ENCODE results near the gene ZIC3.
"Not testable (repeated sequence)": the region's sequence is repeated elsewhere in the genome, so short reads cannot be mapped to it uniquely, and the experiment has no call there.

ZIC3 gene

DNA sequence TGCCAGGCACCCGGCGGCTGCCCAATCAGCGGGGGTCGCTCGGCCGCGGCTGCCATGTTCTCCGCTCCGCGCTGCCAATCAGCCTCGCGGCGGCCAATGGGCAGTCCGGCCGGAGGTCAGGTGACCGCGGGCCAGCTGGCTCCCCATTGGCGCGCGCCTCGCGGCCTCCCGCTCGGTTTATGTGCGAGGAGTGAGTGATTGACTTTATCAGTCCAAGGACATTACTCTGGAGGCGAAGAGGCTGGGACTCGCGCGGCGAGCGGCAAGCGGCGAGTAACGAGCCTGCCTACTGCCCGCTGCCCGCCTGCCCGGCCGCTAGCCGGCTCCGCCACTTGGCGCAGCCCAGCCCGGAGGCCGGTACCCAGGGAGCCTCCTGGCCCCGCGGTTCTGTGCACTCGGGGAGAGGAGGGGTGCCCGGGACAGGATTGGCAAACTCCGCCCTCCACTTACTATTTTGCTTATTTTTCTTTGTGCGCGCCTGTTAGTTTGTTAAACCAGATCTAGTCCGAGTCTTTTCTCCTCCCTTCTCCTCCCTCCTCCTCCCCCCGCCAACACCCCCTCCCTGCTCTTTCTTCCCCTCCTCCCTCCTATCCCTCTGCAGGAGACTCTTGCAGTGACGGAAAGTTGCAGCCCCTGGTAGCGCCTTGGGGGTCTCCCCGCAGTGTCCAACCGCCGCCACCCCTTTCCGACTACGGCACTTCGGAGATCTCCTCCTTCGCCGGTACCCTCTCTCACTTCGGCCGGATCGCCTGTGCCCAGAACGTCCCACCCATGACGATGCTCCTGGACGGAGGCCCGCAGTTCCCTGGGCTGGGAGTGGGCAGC lies at the start of gene ZIC3:
TSS of gene ZIC3 (plus strand) at position 207 of the 825 bp plus-strand sequence. CDS start at position 772, 565 bp downstream.
- intact Hi-C loops (cut with DNase I) = no loop called here
- DNase-seq = peak; percentile 40 to 88 (median 74)

- intact Hi-C loops (cut with DNase I) = no loop called here
- DNase-seq = no peak
Observed at GRCh38 chrX:137519459-137519858, 46.5 kb upstream of the ZIC3 start.

DNA sequence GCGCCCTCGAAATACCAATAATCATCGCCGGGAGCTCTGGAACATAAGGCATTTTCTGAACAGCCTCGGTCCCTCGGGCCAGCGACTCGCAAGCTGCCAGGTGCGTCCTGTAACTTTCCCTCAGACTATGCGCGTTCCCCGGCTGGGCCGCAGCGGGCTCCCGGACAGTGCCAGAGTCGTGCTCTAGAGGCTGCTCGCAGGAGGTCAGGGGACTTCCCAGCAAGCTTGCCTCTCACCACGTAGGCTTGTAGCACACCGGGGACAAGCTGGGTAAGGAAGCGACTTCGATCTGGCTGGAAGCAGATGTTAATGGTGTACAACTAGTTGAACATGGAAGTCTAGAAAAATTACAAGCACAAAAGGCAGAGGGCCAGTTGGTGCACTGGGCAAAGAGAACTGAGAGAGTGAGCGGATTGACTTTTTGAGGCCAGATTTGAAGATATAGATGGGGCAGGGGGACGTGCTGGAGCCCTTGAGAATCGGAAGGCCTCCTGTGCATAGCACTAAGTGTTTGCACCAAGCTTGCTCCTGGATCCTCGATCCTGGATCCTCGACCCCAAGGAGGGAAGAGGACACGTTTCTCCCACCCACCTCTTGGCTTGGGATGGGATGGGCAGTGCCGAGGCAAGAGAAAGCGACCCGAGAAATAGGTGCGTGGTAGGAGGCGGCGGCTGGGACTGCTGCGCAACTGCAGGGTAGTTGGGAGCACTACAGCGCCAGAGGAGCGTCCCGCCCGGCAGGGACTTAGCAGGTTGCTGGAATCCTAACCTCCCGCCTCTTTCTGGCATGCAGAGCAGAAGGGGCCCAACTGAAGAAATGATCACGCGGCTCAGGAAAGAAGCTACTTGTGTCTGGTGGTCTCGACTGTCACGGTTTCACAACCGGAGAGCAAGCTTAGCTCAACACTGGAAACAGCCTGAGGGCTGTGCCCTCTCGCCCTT lies 19.9 kb upstream of the ZIC3 start:
- no peak for DNase-seq
- intact Hi-C loops (cut with DNase I) = no loop called here

DNA sequence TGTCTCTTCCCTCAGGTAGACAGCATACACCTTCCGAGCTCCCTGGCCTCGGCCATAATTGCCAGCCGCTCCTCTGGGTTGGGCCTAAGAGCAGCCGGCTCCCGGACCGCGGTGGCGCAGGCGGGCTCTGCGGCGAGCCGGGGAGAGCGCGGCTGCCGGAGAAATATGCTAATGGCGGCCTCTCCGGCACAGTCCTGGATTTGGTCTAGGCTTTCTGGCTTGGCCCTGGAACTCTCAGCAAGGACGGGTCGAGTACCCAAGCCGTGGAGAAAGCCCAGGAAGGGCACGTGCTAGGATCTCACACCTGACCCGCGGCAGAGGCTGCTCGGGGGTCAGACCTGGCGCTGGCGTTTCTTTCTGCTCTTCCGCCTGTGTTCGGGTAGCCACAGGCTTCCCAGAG lies 18.6 kb upstream of the ZIC3 start:
- DNase-seq = no peak
- intact Hi-C loops (cut with DNase I) = no loop called here

- intact Hi-C loops (cut with DNase I) = no loop called here
- DNase-seq = no peak
Observed at GRCh38 chrX:137548261-137548660, 17.7 kb upstream of the ZIC3 start.

- DNase-seq = no peak
- intact Hi-C loops (cut with DNase I) = no loop called here
Observed at GRCh38 chrX:137549073-137549472, 16.9 kb upstream of the ZIC3 start.

- no peak for DNase-seq
- intact Hi-C loops (cut with DNase I) = no loop called here
Observed at GRCh38 chrX:137549851-137550664, 15.9 kb upstream of the ZIC3 start.

DNA sequence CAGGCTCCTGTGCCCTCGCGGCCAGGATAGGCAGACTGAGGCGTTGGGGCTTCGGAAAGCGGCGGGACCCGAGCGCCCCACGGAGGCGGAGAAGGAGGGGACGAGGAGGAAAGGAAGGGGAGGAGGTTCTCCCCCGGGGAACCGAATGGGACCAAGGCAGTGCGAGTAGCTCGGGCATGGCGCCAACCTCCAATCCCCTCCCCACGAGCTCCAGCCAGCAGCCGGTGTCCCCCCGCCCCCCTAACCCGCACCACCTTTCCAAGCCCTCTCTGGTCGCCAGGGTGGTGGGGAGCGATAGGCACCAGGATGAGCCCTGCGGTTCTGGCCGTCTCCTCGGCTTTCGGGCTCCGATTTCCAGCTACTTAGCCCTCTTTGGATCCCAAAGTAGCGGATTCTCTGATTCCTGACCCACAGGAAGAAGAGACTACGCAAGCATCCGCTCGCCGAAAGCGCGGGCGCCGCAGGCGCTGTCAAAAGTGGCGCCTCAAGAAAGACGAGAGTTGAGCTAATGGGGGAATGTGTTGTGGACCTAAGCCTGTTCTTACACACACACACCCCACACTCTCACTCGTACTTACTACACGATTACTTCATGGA lies 15.2 kb upstream of the ZIC3 start:
- no peak for DNase-seq
- intact Hi-C loops (cut with DNase I) = no loop called here

GRCh38 chrX:137552098-137552497 lies 13.8 kb upstream of the ZIC3 start:
- intact Hi-C loops (cut with DNase I); DNase-seq: not testable (repeated sequence)

DNA sequence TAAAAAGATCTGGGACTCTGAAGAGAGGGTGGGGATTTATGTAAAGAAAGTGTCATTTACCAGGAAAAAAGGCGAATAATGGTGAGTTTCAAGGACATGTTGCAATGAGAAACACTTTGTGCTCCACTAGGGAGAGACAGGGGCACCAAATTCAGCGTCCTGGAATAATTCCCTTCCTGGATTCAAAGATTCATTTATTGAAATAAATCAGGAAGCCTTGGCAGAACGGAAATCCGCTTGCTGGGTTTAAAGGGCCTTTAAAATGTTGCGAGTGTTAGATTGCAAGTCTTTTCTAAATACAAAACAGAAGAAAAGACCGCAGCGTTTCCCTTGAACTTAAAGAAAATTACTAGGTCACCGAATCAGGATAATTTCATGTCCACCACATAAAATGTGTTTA lies 3.8 kb upstream of the ZIC3 start:
- no peak for DNase-seq
- intact Hi-C loops (cut with DNase I) = no loop called here

DNA sequence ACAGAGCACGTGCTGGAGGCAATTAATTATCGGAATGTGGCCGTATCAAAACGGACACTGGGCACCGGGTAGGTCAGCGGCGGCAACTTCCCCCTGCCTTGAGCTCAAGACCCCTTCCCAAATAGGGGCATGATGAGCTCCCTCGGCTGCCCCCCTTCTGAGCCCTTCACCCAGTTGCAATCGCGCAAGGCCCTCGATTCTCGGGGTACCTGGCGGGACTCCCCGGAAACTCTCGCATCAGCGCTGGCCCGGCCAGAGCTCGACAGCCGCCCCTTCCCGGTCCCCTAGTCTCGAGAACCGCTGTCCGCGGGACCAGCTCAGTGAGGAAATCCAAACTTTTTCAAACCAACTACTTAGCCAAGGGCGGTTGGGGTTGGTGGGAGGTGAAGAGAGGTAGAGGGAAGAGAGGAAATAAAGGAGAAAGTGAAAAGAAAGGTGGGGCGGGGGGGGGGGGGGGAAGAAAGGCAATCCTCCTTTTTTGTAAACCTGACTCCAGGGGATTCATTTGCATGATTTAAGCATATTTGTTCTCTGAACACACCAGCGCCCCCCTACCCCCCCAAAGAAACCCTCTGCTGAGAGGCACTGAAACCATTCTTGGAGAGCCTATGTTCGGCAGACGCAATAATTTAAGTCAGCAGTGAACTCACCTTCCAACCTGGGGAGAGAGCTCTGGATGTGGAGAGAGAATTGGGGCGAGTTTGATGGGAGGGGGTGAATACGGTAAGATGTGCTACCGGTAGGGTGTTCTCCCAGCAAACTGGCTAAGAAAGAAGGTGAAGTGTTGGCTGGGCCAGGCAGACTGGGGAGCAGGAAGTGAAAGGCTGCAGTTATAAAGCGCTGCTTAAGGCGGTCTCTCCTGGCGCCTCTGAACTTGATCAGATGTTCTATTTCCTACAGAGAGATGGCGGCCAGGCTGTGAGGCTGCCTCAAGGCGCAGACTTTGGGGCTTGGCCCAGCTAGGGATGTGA lies 2.0 kb upstream of the ZIC3 start:
- intact Hi-C loops (cut with DNase I) = no loop called here
- no peak for DNase-seq

GRCh38 chrX:137565318-137565904 lies 516 bp upstream of the ZIC3 start:
- peak in 5 of 42 donors; percentile 4 to 42 (median 21) for DNase-seq
- intact Hi-C loops (cut with DNase I) = no loop called here

DNA sequence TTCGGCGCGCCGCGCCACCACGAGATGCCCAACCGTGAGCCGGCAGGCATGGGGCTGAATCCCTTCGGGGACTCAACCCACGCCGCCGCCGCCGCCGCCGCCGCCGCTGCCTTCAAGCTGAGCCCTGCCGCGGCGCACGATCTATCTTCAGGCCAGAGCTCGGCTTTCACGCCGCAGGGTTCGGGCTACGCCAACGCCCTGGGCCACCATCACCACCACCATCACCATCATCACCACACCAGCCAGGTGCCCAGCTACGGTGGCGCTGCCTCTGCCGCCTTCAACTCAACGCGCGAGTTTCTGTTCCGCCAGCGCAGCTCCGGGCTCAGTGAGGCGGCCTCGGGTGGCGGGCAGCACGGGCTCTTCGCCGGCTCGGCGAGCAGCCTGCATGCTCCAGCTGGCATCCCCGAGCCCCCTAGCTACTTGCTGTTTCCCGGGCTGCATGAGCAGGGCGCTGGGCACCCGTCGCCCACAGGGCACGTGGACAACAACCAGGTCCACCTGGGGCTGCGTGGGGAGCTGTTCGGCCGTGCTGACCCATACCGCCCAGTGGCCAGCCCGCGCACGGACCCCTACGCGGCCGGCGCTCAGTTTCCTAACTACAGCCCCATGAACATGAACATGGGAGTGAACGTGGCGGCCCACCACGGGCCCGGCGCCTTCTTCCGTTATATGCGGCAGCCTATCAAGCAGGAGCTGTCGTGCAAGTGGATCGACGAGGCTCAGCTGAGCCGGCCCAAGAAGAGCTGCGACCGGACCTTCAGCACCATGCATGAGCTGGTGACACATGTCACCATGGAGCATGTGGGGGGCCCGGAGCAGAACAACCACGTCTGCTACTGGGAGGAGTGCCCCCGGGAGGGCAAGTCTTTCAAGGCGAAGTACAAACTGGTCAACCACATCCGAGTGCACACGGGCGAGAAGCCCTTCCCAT lies 1.1 kb downstream of the ZIC3 start:
- peak in 3 of 42 donors; percentile 11 to 42 (median 30) for DNase-seq
- intact Hi-C loops (cut with DNase I) = no loop called here

DNA sequence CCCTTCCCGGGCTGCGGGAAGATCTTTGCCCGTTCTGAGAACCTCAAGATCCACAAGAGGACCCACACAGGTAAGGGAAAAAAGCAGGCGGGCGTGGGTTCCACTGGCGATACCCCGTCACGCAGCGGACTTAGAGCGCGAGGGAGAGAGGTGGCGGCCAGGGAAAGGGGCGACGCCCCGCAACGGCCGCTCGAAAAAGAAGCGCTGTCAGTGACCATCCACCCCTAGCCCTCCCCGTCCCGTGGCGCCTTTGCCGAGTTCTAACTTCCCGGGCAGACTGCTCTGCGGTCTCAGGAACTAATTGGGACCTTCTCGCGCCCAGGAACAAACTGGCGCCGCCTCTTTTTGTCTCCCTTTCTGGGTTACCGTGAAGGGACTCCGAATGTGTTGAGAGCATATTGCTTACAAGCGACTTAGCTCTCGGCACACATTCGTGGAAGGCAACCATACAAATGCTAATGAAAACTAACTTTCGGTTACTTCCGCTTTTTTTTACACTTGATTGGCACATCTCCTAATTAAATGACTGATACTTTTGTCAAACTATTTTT lies 1.8 kb downstream of the ZIC3 start:
- no peak for DNase-seq
- intact Hi-C loops (cut with DNase I) = no loop called here

GRCh38 chrX:137568741-137569469 lies 3.0 kb downstream of the ZIC3 start:
- DNase-seq = no peak
- intact Hi-C loops (cut with DNase I) = no loop called here

Data from head of caudate nucleus (tissue), 42 donors.